WTC11 (cell line): ENCODE data around the gene SMYD3. TPM values are rescaled to one million over a fixed set of nuclear protein-coding genes. Genes with fewer than 3 reads are reported as not detected.

Experiments
- ATAC-seq: fragments of 200-7000 bp; cut with Tn5 transposase; 2 replicates; pipeline ENCODE4 v1.10.0; 2021; ENCODE audit warnings: mild to moderate bottlenecking, moderate library complexity
- CTCF ChIA-PET: fragments of 300-600 bp; sonication (Branson Sonifier 250); formaldehyde crosslinking; loops from one replicate; lab custom pipeline; 2021; ENCODE audit warnings: antibody characterized with exemption; lab: Charles Lee
- POLR2A ChIA-PET: fragments of 350-600 bp; sonication (Branson Sonifier 250); formaldehyde crosslinking; loops from one replicate; lab custom pipeline; 2021; ENCODE audit warnings: antibody characterized with exemption; lab: Charles Lee
- DNase-seq: peaks from one replicate; pipeline ENCODE4 v3.0.0; 2021; ENCODE audit warnings: low spot score
- H3K27ac Mint-ChIP-seq: 2 replicates; pipeline ENCODE4 v1.8.0; 2021; ENCODE audit warnings: mixed read lengths
- H3K27me3 Mint-ChIP-seq: 2 replicates; pipeline ENCODE4 v1.8.0; 2021; ENCODE audit warnings: low read depth, mild to moderate bottlenecking, moderate library complexity, mixed read lengths
- H3K36me3 Mint-ChIP-seq: 2 replicates; pipeline ENCODE4 v1.8.0; 2021; ENCODE audit warnings: mixed read lengths
- H3K4me1 Mint-ChIP-seq: 2 replicates; pipeline ENCODE4 v1.8.0; 2022; ENCODE audit warnings: mixed read lengths
- H3K4me3 Mint-ChIP-seq: 2 replicates; pipeline ENCODE4 v1.8.0; 2021; ENCODE audit warnings: mild to moderate bottlenecking, moderate library complexity, mixed read lengths
- H3K9me3 Mint-ChIP-seq: 2 replicates; pipeline ENCODE4 v1.8.0; 2021; ENCODE audit warnings: mixed read lengths
- CREB1 ChIP-seq: sonication (generic); formaldehyde crosslinking; IDR thresholded peaks from 2 replicates; pipeline ENCODE4 v1.8.0; 2023; ENCODE audit warnings: mild to moderate bottlenecking, missing genetic modification reagents
- FOXP1 ChIP-seq: sonication (generic); formaldehyde crosslinking; IDR thresholded peaks from 2 replicates; pipeline ENCODE4 v1.8.0; 2022; ENCODE audit warnings: missing genetic modification reagents, mild to moderate bottlenecking, moderate library complexity, borderline replicate concordance
- IRF1 ChIP-seq: sonication (generic); formaldehyde crosslinking; IDR thresholded peaks from 2 replicates; pipeline ENCODE4 v1.8.0; 2023; ENCODE audit warnings: missing genetic modification reagents
- NR2C2 ChIP-seq: sonication (generic); formaldehyde crosslinking; IDR thresholded peaks from 2 replicates; pipeline ENCODE4 v1.8.0; 2022; ENCODE audit warnings: mild to moderate bottlenecking, missing genetic modification reagents
- SMAD3 ChIP-seq: sonication (generic); formaldehyde crosslinking; IDR thresholded peaks from 2 replicates; pipeline ENCODE4 v1.8.0; 2022; ENCODE audit warnings: missing genetic modification reagents, mild to moderate bottlenecking, borderline replicate concordance
- USF1 ChIP-seq: sonication (generic); formaldehyde crosslinking; IDR thresholded peaks from 2 replicates; pipeline ENCODE4 v1.8.0; 2022; ENCODE audit warnings: mild to moderate bottlenecking, missing genetic modification reagents
- ZNF219 ChIP-seq: sonication (generic); formaldehyde crosslinking; IDR thresholded peaks from 2 replicates; pipeline ENCODE4 v1.8.0; 2023; ENCODE audit warnings: missing genetic modification reagents, mild to moderate bottlenecking, borderline replicate concordance
- ZNF232 ChIP-seq: sonication (generic); formaldehyde crosslinking; IDR thresholded peaks from 2 replicates; pipeline ENCODE4 v1.8.0; 2022; ENCODE audit warnings: mild to moderate bottlenecking, missing genetic modification reagents
- ZNF317 ChIP-seq: sonication (generic); formaldehyde crosslinking; IDR thresholded peaks from 2 replicates; pipeline ENCODE4 v1.8.1; 2023; ENCODE audit warnings: low read depth, mild to moderate bottlenecking, moderate library complexity, missing genetic modification reagents, borderline replicate concordance
- ZNF396 ChIP-seq: fragments of 250-450 bp; sonication (Bioruptor Pico); IDR thresholded peaks from 2 replicates; pipeline ENCODE4 v1.8.0; 2021; ENCODE audit warnings: mild to moderate bottlenecking, moderate library complexity, borderline replicate concordance
- ZSCAN18 ChIP-seq: fragments of 250-450 bp; sonication (Bioruptor Pico); IDR thresholded peaks from 2 replicates; pipeline ENCODE4 v2.1.2; 2022; ENCODE audit warnings: mild to moderate bottlenecking, moderate library complexity
- total RNA-seq: library from RNA; stranded (reverse); gene quantifications from 3 replicates; pipeline ENCODE4 v1.2.3, GENCODE V29; 2021
- TF ChIP-seq, protein P1 (sequence below): sonication (generic); formaldehyde crosslinking; IDR thresholded peaks from 2 replicates; pipeline ENCODE4 v1.8.1; 2023; ENCODE audit warnings: mild to moderate bottlenecking, missing genetic modification reagents
- TF ChIP-seq, protein P2 (sequence below): sonication (generic); formaldehyde crosslinking; IDR thresholded peaks from 2 replicates; pipeline ENCODE4 v1.8.0; 2022; ENCODE audit warnings: mild to moderate bottlenecking, missing genetic modification reagents
- TF ChIP-seq, protein P3 (sequence below): fragments of 250-450 bp; sonication (Bioruptor Pico); IDR thresholded peaks from 2 replicates; pipeline ENCODE4 v1.8.0; 2021; ENCODE audit warnings: mild to moderate bottlenecking
- TF ChIP-seq, protein P4 (sequence below): sonication (generic); formaldehyde crosslinking; IDR thresholded peaks from 2 replicates; pipeline ENCODE4 v1.8.0; 2023; ENCODE audit warnings: missing genetic modification reagents, mild to moderate bottlenecking, borderline replicate concordance
- TF ChIP-seq, protein P5 (sequence below): sonication (generic); formaldehyde crosslinking; conservative IDR thresholded peaks from 2 replicates; pipeline ENCODE4 v1.8.1; 2023; ENCODE audit warnings: mild to moderate bottlenecking, low read depth, missing genetic modification reagents, moderate library complexity
- TF ChIP-seq, protein P6 (sequence below): fragments of 250-450 bp; sonication (Bioruptor Pico); conservative IDR thresholded peaks from 2 replicates; pipeline ENCODE4 v1.9.0; 2021; ENCODE audit warnings: mild to moderate bottlenecking

Gene SMYD3
- total RNA-seq, 1 experiment from 2014 or later: 21.4 TPM

- CTCF ChIA-PET: no interaction called here
- Mint-ChIP-seq H3K36me3 (no peaks in the 10 kb centered on the region), H3K9me3 (no peaks in the 10 kb centered on the region), H3K27me3 (no peaks in the 10 kb centered on the region), H3K4me1 (peaks cover 9% of the 10 kb centered on the region), H3K27ac (0 out of 2 replicates have a peak overlapping the region, but pooled peaks have one; percentile 1), H3K4me3 (no peak overlapping the region)
- no peak for ATAC-seq
- POLR2A ChIA-PET: no interaction called here
- TF ChIP-seq SMAD3 (CRISPR knock-in tag) (no peak), ZNF219 (CRISPR knock-in tag) (no peak), USF1 (CRISPR knock-in tag) (no peak), NR2C2 (CRISPR knock-in tag) (no peak), ZSCAN18 (CRISPR knock-in tag) (no peak), IRF1 (CRISPR knock-in tag) (no peak), FOXP1 (CRISPR knock-in tag) (no peak), ZNF396 (no peak), CREB1 (no peak), ZNF317 (CRISPR knock-in tag) (no peak), ZNF232 (no peak)
- TF ChIP-seq, protein P1, sequence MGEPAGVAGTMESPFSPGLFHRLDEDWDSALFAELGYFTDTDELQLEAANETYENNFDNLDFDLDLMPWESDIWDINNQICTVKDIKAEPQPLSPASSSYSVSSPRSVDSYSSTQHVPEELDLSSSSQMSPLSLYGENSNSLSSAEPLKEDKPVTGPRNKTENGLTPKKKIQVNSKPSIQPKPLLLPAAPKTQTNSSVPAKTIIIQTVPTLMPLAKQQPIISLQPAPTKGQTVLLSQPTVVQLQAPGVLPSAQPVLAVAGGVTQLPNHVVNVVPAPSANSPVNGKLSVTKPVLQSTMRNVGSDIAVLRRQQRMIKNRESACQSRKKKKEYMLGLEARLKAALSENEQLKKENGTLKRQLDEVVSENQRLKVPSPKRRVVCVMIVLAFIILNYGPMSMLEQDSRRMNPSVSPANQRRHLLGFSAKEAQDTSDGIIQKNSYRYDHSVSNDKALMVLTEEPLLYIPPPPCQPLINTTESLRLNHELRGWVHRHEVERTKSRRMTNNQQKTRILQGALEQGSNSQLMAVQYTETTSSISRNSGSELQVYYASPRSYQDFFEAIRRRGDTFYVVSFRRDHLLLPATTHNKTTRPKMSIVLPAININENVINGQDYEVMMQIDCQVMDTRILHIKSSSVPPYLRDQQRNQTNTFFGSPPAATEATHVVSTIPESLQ (CRISPR knock-in tag): no peak
- TF ChIP-seq, protein P2, sequence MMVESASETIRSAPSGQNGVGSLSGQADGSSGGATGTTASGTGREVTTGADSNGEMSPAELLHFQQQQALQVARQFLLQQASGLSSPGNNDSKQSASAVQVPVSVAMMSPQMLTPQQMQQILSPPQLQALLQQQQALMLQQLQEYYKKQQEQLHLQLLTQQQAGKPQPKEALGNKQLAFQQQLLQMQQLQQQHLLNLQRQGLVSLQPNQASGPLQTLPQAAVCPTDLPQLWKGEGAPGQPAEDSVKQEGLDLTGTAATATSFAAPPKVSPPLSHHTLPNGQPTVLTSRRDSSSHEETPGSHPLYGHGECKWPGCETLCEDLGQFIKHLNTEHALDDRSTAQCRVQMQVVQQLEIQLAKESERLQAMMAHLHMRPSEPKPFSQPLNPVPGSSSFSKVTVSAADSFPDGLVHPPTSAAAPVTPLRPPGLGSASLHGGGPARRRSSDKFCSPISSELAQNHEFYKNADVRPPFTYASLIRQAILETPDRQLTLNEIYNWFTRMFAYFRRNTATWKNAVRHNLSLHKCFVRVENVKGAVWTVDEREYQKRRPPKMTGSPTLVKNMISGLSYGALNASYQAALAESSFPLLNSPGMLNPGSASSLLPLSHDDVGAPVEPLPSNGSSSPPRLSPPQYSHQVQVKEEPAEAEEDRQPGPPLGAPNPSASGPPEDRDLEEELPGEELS (CRISPR knock-in tag): no peak
- TF ChIP-seq, protein P3, sequence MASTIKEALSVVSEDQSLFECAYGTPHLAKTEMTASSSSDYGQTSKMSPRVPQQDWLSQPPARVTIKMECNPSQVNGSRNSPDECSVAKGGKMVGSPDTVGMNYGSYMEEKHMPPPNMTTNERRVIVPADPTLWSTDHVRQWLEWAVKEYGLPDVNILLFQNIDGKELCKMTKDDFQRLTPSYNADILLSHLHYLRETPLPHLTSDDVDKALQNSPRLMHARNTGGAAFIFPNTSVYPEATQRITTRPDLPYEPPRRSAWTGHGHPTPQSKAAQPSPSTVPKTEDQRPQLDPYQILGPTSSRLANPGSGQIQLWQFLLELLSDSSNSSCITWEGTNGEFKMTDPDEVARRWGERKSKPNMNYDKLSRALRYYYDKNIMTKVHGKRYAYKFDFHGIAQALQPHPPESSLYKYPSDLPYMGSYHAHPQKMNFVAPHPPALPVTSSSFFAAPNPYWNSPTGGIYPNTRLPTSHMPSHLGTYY (CRISPR knock-in tag): no peak
- TF ChIP-seq, protein P4, sequence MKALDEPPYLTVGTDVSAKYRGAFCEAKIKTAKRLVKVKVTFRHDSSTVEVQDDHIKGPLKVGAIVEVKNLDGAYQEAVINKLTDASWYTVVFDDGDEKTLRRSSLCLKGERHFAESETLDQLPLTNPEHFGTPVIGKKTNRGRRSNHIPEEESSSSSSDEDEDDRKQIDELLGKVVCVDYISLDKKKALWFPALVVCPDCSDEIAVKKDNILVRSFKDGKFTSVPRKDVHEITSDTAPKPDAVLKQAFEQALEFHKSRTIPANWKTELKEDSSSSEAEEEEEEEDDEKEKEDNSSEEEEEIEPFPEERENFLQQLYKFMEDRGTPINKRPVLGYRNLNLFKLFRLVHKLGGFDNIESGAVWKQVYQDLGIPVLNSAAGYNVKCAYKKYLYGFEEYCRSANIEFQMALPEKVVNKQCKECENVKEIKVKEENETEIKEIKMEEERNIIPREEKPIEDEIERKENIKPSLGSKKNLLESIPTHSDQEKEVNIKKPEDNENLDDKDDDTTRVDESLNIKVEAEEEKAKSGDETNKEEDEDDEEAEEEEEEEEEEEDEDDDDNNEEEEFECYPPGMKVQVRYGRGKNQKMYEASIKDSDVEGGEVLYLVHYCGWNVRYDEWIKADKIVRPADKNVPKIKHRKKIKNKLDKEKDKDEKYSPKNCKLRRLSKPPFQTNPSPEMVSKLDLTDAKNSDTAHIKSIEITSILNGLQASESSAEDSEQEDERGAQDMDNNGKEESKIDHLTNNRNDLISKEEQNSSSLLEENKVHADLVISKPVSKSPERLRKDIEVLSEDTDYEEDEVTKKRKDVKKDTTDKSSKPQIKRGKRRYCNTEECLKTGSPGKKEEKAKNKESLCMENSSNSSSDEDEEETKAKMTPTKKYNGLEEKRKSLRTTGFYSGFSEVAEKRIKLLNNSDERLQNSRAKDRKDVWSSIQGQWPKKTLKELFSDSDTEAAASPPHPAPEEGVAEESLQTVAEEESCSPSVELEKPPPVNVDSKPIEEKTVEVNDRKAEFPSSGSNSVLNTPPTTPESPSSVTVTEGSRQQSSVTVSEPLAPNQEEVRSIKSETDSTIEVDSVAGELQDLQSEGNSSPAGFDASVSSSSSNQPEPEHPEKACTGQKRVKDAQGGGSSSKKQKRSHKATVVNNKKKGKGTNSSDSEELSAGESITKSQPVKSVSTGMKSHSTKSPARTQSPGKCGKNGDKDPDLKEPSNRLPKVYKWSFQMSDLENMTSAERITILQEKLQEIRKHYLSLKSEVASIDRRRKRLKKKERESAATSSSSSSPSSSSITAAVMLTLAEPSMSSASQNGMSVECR (CRISPR knock-in tag): no peak
- TF ChIP-seq, protein P5, sequence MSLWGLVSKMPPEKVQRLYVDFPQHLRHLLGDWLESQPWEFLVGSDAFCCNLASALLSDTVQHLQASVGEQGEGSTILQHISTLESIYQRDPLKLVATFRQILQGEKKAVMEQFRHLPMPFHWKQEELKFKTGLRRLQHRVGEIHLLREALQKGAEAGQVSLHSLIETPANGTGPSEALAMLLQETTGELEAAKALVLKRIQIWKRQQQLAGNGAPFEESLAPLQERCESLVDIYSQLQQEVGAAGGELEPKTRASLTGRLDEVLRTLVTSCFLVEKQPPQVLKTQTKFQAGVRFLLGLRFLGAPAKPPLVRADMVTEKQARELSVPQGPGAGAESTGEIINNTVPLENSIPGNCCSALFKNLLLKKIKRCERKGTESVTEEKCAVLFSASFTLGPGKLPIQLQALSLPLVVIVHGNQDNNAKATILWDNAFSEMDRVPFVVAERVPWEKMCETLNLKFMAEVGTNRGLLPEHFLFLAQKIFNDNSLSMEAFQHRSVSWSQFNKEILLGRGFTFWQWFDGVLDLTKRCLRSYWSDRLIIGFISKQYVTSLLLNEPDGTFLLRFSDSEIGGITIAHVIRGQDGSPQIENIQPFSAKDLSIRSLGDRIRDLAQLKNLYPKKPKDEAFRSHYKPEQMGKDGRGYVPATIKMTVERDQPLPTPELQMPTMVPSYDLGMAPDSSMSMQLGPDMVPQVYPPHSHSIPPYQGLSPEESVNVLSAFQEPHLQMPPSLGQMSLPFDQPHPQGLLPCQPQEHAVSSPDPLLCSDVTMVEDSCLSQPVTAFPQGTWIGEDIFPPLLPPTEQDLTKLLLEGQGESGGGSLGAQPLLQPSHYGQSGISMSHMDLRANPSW (CRISPR knock-in tag): no peak
- TF ChIP-seq, protein P6, sequence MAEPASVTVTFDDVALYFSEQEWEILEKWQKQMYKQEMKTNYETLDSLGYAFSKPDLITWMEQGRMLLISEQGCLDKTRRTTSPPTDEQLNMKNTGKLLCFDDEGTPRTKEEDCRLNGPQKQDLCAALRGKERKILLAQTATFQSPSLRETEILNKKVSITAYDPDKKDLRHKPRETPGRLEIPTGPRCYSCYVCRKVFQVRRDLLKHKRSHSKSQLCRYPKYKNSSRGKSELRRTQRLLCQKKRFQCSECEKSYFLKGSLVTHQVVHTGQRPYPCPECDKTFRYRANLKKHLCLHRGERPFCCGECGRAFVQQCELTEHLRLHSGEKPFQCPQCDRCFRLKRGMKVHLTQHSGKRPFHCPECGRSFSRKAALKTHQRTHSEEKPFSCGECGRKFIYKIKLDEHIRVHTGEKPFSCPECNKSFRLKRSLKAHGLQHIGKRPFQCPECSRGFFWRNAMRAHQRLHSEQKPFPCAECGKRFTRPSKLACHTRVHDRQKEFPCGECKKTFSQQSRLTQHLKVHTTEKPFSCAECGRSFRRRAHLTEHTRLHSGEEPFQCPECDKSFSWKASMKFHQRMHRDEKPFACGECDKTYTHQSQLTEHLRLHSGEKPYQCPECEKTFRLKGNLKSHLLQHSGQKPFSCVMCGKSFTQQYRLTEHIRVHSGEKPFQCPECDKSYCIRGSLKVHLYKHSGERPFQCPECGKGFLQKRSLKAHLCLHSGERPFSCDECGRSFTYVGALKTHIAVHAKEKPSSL: no peak
- no peak for DNase-seq
Measured at GRCh38 chr1:246350745-246351144, 156.3 kb downstream of the SMYD3 start.
